NCI-H774 (cell line): ENCODE measurements around the gene ZKSCAN3.
"Not testable (repeated sequence)": the region's sequence is repeated elsewhere in the genome, so short reads cannot be mapped to it uniquely, and the experiment has no call there.

Experiments used
- DNase-seq: peaks from one replicate; lab custom pipeline; 2025; lab: John Stamatoyannopoulos, UW

Gene ZKSCAN3

DNA sequence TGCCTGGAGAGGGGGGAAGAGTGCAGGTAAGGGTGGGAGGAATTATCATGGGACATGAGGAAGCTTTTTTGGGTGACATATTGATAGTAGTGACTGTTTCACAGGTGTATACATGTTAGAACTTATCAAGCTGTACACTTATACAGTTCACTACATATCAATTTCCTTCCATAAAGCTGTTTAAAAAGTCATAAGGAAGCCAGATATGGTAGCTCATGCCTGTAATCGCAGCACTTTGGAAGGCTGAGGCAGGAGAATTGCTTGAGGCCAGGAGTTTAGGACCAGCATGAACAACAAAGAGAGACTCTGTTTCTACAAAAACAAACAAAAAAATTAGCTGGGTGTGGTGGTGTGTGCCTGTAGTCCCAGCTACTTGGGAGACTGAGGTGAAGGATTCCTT is 28.1 kb downstream of the ZKSCAN3 start:
- DNase-seq, result no peak

DNA sequence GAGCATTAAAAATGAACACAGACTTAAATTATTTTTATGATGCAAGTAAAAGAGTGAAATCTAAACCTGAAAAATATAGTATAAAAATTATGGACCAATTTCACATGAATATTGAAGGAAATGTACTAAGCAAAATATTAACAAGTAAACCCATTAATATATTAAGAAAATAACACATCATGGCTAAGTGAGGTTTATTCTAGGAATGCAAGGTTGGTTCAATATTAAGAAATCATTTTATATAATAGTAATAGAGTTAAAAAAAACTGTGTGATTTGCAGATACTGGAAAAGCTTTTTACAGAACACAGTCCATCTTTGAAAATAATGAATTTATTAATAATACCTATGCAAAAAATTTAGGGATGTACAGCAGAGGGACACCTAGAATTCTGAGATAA is 28.9 kb downstream of the ZKSCAN3 start:
- no peak for DNase-seq

DNA sequence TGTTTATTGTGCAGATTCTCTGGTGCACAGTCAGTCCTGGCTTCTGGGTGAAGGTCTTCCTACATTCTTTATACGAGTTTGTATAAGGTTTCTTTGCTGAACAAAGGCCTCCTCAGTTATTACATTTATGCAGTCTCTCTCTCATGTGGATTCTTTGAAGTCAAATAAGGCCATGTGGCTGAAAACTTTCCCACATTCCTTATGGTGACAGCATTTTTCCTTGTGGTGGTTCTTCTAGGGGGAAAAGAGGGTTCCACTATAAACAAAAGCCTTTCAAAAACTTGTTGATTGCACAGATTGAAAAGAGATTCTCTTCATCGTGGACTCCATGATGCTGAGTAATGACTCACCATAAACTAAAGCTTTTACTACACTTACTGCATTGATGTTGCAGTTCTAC is 30.6 kb downstream of the ZKSCAN3 start:
- no peak for DNase-seq

DNA sequence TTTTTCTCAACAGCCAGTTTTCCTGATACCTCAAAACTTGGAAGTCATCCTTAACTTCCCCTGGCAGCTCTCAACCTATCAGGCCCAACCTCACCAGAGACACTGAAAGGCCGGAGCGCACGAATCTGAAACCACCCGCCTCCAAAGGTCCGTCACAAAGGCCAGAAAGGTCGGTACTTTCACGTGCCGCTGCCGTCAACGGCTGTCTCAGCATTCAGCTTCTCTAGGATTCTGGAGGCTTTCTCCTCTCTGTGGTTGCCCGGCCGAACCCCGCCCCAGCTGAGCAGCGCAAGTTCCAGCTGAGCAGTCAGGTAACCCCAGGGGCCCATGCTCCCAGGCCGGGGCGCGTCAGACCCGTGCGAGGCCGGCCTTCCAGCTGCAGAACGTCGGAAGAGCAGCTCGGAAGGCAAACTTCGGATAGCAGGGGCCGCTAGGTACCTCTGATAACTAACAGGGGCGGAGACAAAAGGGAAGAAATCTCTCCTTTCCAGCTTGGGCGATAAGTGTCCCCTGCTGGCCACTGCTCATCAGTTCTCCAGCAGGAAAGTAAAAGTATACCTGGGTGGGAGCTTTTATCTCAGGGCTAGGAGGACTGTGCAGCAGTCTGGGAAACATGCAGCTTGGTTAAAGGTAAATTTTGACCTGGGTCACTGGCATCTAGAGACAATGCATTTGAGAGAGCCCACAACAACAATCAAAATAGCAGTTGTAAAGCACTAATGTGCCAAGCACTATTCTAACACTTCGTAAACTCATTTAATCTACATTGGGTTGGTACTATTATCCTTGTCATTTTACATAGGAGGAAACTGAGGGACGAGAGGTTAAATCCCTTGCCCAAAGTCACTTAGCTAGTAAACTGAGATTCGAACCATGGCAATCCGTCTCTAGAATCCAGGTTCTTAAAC is 33.7 kb downstream of the ZKSCAN3 start:
- DNase-seq, result peak; percentile 75

DNA sequence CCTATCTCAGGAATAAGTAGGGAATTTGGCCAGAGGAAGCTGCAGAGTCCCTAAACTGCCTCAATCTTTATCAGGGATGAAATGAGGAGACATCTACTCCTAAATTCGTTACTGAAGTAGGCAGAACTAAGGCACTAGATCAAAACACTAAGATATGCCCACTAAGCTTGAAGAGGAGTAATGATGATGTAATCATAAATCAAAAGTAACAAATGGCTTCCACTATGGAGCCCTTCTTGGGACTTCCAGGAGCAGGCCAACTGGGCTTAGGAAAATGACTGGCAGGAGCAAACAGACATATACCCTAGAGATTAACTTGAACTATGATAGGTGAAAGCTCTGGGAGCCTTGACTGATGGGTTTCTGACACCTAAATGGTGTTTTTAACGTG is 34.4 kb downstream of the ZKSCAN3 start:
- DNase-seq, result no peak

DNA sequence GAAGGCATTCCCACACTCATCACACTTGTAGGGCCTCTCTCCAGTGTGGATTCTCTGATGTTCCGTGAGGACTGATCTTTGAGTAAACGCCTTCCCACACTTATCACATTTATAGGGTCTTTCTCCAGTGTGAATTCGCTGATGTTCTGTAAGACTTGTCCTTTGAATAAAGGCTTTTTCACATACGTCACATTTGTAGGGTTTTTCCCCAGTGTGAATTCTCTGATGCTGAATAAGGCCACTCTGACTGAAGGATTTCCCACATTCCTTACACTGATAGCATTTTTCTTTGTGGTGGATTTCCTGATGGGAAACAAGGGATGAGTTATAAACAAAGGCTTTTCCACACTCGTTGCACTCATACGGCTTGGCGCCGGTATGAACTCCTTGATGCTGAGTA is 40.9 kb downstream of the ZKSCAN3 start:
- no peak for DNase-seq

DNA sequence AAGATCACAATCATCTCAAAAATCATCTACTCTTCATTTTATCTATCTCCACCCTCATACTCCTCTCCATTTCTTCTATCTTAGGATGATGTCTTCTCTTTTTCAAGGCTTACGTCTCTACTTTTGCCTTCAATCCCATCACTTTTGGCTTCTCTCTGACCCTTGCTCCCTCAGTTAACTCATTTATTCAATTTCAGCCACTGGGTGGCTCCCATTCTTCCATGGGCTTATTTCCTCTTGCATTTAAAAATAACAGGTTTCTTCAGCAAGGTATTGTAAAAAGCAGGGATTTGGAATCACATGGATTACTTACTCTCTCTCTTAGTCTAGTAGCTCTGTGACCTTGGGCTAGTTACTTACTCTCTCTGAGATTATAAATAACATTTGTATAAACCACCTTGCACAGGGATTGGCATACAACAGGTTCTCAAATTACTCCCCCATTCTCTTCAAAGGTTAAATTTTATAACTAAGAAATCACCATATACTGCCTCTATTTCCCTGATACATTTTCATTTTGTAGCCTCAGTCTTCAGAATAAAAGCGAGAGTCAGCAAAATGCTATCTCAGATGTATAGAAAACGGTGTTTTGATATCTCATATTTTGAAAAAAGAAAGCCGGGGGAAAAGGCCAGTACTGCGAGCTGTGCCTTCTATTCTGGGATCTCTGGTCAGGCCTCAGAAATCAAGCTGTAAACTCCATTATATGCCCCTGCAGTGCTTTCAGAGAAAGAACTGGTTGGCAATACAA is 44.3 kb downstream of the ZKSCAN3 start:
- no peak for DNase-seq

DNA sequence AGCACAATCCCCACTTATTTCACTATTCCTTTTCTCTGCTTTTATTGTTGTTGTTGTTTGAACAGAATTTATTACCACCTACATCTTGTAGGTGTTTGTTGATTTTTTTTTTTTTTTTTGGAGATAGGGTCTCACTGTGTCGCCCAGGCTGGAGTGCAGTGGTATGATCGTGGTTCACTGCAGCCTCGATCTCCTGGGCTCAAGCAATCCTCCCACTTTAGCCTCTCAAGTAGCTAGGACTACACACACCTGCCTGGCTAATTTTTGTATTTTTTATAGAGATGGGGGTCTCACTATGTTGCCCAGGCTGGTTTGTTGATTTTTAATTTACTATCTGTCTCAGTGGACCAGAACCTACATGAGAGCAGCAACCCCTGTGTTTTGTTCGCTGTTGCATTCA is 46.2 kb downstream of the ZKSCAN3 start:
- no peak for DNase-seq

DNA sequence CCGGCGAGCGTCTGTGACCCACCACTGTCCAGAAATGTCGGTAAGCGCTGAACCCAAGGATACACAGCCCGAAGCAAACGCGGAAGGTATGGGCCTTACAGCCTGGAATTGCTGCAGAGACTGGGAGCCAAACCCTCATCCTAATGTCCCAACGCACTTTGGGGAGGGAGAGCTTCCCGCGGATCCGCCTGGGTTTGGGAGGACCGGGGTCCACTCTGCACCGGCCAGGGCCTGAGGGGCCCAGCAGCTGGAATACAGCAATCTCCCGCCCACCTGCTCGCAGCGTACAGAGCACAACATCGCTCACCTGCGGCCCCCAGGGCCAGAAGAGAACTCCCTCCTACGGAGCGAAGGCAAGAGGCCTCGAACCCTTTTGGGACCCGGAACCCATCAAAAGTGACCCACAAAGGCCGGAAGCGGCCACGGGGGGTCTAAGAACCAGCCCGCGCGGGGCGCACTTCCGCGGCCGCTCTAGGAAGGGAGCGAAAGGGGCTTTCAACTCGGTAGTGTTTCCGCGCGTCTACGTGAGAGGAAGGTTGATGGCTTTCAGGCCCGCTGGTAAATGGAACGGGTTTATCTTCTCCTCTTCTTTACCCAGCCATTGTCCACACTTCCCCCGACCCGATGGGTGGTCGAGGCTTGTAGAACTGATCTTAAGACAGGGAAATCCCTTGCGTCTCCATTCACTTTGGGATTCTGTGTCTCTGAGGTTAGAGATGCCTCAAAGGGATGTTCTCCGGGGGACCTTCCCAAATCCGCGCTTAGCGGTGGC is 49.8 kb downstream of the ZKSCAN3 start, which contains the start of gene ZSCAN12:
TSS of gene ZSCAN12 (minus strand) at position 398 of the 772 bp plus-strand sequence. CDS start 1,342 bp downstream, outside the sequence.
- peak; percentile 89 for DNase-seq

DNA sequence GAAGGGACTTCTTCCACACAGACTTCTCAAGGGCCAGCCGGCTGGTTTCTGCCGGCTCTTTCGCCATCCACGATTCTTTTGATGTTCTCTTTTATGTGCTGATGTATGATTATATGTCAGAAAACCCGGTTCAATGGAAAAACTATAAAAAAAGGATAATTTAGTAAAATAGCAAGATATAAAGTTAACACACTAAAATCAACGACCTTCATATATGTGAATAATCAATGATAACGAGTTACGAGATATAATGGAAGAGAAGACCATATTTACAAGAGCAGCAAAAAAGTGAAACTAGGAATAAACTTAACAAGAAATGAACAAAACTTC is 50.3 kb downstream of the ZKSCAN3 start:
- no peak for DNase-seq

DNA sequence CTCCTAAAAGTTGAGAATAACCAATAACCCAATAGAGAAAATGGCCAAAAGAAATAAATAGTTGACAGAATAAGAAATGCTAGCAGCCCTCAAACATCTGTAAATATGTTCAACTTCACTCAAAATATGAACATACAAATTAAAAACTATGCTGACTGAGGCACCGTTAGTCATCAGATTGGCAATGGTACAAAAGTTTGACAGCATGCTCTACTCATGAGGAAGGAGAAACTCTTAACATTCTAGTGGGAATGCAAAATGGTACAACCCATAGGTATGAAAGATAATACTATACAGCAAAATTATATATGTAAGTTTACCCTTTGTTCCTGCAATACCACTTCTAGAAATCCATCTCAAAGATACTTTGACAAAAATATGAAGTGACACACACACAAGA is 51.4 kb downstream of the ZKSCAN3 start:
- DNase-seq, result no peak

DNA sequence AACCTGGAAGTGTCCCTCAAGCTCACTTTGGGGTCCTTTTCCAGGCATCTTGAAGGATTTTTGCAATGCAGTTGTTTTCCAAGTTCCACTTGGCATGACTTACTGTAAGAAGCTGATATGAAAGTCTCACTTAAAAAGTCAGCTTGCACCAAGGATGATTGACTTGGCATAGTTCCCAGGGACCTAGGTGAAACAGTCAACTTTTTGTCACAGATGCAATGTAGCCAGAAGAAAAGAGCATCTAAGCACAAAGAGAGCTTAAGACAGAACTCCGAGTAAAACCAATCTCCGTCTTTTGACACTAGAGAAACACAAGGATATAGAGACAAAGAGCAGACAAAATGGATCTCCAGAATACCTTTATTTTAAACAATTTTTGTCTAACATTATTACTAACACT is 52.5 kb downstream of the ZKSCAN3 start:
- DNase-seq, result no peak

DNA sequence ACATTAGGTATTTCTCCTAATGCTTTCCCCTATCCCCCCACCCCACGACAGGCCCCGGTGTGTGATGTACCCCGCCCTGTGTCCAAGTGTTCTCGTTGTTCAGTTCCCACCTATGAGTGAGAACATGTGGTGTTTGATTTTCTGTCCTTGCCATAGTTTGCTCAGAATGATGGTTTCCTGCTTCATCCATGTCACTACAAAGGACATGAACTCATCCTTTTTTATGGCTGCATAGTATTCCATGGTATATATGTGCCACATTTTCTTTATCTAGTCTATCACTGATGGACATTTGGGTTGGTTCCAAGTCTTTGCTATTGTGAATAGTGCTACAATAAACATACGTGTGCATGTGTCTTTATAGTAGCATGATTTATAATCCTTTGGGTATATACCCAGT is 54.2 kb downstream of the ZKSCAN3 start:
- not testable (repeated sequence) for DNase-seq

DNA sequence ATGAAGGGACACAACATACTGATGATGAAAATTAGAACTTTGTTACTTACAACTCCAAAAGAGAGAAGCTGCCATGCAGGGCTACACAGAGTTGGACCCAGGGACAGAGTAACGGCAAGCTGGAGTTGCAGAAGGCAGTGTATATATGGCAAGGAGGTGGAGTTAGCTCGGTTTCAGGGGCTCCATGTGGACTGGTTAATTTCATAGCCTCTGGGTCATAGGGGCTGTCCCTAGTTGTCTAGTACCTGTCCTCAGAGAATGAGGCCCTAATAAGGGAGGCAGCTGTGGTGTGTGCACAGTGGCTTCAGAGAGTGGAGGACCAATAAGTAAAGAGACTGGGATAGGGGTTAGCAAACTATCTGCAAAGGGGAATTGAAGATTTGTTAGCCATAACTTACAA is 57.7 kb downstream of the ZKSCAN3 start:
- no peak for DNase-seq

DNA sequence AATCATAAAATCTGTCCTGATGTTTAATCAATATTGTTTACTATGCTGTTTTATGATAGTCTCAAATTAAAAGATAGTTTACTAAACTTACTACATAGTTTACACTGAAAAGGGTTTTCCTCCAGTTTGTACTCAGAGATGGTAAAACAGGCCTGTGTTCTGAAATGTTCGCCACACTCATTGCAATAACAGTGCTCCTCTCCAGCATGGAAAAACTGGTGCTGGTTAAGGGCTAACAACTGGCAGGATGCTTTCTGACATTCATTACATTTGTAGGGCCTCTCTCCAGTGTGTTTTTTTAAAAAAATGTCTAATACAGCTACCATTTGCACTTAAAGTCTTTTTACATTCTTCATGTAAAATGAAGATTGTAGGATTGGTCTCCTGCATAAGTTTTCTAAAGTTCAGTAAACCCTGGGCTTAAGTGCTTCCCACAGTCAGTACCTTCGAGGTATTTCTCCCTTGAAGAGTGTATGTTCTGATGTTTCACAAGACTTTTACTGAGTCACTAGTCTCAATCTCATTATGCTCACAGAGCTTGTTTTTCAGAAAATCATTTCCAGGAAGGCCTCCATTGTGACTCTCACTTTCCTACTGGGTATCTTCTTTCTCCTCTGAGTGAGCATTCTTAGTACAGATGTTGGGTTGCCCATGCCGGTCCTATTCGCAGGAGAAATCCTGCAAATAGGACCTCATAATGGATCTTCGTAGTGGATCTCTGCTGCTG is 58.5 kb downstream of the ZKSCAN3 start:
- DNase-seq, result no peak

DNA sequence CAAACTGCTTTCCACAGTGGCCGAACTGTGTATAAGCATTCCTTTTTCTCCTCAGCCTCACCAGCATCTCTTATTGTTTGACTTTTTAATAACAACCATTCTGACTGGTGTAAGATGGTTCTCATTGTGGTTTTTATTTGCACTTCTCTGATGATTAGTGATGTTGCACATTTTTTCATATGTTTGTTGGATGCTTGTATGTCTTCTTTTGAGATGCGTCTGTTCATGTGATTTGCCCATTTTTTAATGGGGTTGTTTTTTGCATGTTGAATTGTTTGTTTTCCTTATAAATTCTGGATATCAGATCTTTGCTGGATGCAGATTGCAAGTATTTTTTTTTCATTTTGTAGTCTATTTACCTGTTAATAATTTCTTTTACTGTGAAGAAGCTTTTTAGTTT is 61.0 kb downstream of the ZKSCAN3 start:
- no peak for DNase-seq

DNA sequence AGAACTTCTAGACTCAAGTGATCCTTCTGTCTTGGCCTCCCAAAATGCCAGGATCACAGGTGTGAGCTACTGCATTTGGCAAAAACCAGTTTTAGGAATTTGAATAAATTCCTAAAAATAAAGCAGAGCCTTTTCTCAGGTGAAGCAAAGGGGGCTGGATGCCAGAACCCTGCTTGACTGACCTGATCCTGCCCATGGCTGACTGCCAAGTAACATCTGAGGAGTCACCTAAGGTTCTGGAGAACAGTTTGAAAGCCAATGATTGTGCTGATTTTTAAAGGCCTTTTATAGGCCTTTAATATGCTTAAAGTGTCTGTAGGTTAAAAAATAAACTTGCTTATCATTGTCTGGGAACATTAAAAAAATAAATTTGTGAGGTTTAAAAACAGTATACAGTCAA is 63.9 kb downstream of the ZKSCAN3 start:
- DNase-seq, result no peak
